Endodermal cell (in vitro differentiated cells): ENCODE data around the gene ENPP1. TPM values are rescaled to one million over a fixed set of nuclear protein-coding genes. Genes with fewer than 3 reads are reported as not detected.

Experiments used
- DNase-seq: peaks from one replicate; pipeline ENCODE4 v3.0.0-alpha.2; 2017
- H3K27ac ChIP-seq: 2 replicates; pipeline ENCODE4 v1.5.1; 2013; ENCODE audit warnings: mild to moderate bottlenecking, low read depth, low read length, moderate library complexity
- H3K27me3 ChIP-seq: 2 replicates; pipeline ENCODE4 v1.6.1; 2013; ENCODE audit warnings: mild to moderate bottlenecking, low read length, moderate library complexity; ENCODE audit not compliant: insufficient read depth, control insufficient read depth, poor library complexity, severe bottlenecking
- H3K36me3 ChIP-seq: 2 replicates; pipeline ENCODE4 v1.7.0; 2013; ENCODE audit warnings: mild to moderate bottlenecking, low read length, moderate library complexity; ENCODE audit not compliant: control insufficient read depth, insufficient read depth
- H3K4me1 ChIP-seq: one replicate; pipeline ENCODE4 v1.7.0; 2013; ENCODE audit warnings: low read length; ENCODE audit not compliant: control insufficient read depth, insufficient read depth
- H3K4me3 ChIP-seq: 2 replicates; pipeline ENCODE4 v1.5.1; 2013; ENCODE audit warnings: mild to moderate bottlenecking, low read length, moderate library complexity
- H3K9ac ChIP-seq: 2 replicates; pipeline ENCODE4 v1.6.1; 2013; ENCODE audit warnings: mild to moderate bottlenecking, low read length, moderate library complexity; ENCODE audit not compliant: poor library complexity, severe bottlenecking; ENCODE audit errors: extremely low read depth
- H3K9me3 ChIP-seq: 2 replicates; pipeline ENCODE4 v1.6.1; 2013; ENCODE audit warnings: mild to moderate bottlenecking, low read length, moderate library complexity; ENCODE audit not compliant: control insufficient read depth
- H3K27ac Mint-ChIP-seq: 2 replicates; pipeline ENCODE4 v1.8.0; 2020; ENCODE audit warnings: mixed read lengths
- H3K27me3 Mint-ChIP-seq: 2 replicates; pipeline ENCODE4 v1.8.0; 2021; ENCODE audit warnings: mild to moderate bottlenecking, mixed read lengths; ENCODE audit not compliant: insufficient read depth
- H3K36me3 Mint-ChIP-seq: 2 replicates; pipeline ENCODE4 v1.8.0; 2020; ENCODE audit warnings: low read depth, mixed read lengths
- H3K4me1 Mint-ChIP-seq: 2 replicates; pipeline ENCODE4 v1.8.0; 2020; ENCODE audit warnings: mixed read lengths
- H3K4me3 Mint-ChIP-seq: 2 replicates; pipeline ENCODE4 v1.8.0; 2020; ENCODE audit warnings: mild to moderate bottlenecking, moderate library complexity, mixed read lengths
- H3K9me3 Mint-ChIP-seq: 2 replicates; pipeline ENCODE4 v1.8.0; 2020; ENCODE audit warnings: mild to moderate bottlenecking, mixed read lengths
- WGBS, 2 experiments: methylation state at CpG; one replicate each; pipeline versions ENCODE4 v1.1.5 to v1.1.7; 2013; ENCODE audit warnings: missing lambda C conversion rate in 2 of 2, mixed read lengths in 1 of 2; ENCODE audit not compliant: insufficient coverage in 1 of 2, insufficient read length in 1 of 2; 5-methylcytosine and 5-hydroxymethylcytosine counted together
- total RNA-seq, 2 donors: library from RNA; stranded (reverse); fragmentation: NEBNext Ultra II Directional in 1 of 2; extraction: Animal tissue kit (Norgen Biotek cat#: 25700) in 1 of 2; gene quantifications; 2 replicates in 1 of 2; 3 replicates in 1 of 2; pipeline ENCODE4 v1.2.1, GENCODE V29; 2021
- TF ChIP-seq, protein P1 (sequence below): fragments of 200-600 bp; sonication (generic); conservative IDR thresholded peaks from 2 replicates; pipeline ENCODE4 v1.5.0; 2021; ENCODE audit warnings: antibody characterized with exemption, mild to moderate bottlenecking

Gene ENPP1
- total RNA-seq, 2 donors from 2014 or later, result 11.6 to 16.1 TPM

DNA sequence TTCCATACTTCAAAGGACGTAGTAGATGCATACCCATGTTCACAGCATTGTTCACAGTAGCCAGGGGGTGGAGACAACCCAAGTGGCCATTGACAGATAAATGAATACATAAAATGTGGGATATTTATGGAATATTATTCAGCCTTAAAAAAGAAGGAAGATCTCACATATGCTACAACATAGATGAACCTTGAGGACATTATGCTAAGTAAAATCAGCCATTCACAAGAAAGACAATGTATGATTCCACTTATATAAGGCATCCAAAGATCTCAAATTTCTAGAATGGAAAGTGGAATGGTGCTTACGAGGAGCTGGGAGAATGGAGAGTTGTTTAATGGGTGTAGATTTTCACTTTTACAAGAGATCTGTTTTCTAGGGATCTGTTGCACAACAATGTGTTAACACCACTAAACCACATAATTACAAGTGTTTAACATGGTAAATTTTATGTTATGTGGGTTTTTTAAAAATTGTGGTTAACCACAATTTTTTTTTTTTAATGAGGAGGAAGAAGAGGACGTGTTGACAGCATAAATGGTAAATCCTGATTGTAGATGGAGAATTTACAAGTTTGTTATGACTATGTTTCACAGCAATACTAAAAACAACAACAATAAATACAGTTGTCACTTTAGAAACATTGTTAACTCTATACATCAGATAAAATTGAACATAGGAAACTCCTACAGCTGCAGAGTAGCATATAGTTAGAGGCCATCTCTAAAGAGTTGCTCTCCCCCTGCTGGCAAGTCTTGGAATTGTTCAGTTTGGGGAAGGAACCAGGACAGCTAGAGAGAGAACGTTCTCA, 101.8 kb downstream of the ENPP1 start:
- H3K9ac ChIP-seq, result no peak overlapping the region
- H3K27ac Mint-ChIP-seq, result no peak overlapping the region
- no peak overlapping the region for H3K4me3 ChIP-seq
- TF ChIP-seq, protein P1, sequence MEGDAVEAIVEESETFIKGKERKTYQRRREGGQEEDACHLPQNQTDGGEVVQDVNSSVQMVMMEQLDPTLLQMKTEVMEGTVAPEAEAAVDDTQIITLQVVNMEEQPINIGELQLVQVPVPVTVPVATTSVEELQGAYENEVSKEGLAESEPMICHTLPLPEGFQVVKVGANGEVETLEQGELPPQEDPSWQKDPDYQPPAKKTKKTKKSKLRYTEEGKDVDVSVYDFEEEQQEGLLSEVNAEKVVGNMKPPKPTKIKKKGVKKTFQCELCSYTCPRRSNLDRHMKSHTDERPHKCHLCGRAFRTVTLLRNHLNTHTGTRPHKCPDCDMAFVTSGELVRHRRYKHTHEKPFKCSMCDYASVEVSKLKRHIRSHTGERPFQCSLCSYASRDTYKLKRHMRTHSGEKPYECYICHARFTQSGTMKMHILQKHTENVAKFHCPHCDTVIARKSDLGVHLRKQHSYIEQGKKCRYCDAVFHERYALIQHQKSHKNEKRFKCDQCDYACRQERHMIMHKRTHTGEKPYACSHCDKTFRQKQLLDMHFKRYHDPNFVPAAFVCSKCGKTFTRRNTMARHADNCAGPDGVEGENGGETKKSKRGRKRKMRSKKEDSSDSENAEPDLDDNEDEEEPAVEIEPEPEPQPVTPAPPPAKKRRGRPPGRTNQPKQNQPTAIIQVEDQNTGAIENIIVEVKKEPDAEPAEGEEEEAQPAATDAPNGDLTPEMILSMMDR, result peak; percentile 91
- H3K36me3 ChIP-seq, result no peaks in the 10 kb centered on the region
- H3K4me1 Mint-ChIP-seq, result peaks cover 27% of the 10 kb centered on the region
- H3K27me3 Mint-ChIP-seq, result no peaks in the 10 kb centered on the region
- no peaks in the 10 kb centered on the region for H3K9me3 ChIP-seq
- no peaks in the 10 kb centered on the region for H3K27me3 ChIP-seq
- H3K27ac ChIP-seq, result no peak overlapping the region
- H3K9me3 Mint-ChIP-seq, result no peaks in the 10 kb centered on the region
- no peak overlapping the region for H3K4me3 Mint-ChIP-seq
- DNase-seq, result peak; percentile 93
- H3K4me1 ChIP-seq, result no peaks in the 10 kb centered on the region
- peaks cover 13% of the 10 kb centered on the region for H3K36me3 Mint-ChIP-seq
- WGBS, 2 experiments, result 85 to 100% methylated on average over 1 to 4 of the region's 4 CpGs

DNA sequence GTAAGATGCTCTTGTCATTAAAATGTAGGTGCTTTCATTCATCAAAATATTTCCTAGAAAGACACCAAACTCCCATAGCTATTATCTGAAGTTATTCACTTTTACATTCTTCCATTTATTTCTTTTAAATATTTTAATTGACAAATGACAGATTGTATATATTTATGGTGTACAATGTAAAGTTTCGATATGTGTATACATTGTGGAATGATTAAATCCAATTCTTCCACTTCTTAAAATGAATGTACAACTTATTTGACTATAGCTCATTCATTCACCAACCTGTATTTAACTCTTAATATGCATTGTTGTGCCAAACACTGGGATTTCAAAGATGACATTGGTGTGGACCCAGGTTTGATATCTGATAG, 102.4 kb downstream of the ENPP1 start:
- Mint-ChIP-seq H3K27ac (no peak overlapping the region), H3K4me3 (no peak overlapping the region), H3K27me3 (no peaks in the 10 kb centered on the region), H3K9me3 (no peaks in the 10 kb centered on the region), H3K36me3 (peaks cover 19% of the 10 kb centered on the region), H3K4me1 (peaks cover 21% of the 10 kb centered on the region)
- Histone ChIP-seq H3K27ac (no peak overlapping the region), H3K9ac (no peak overlapping the region), H3K9me3 (no peaks in the 10 kb centered on the region), H3K4me1 (no peaks in the 10 kb centered on the region), H3K27me3 (no peaks in the 10 kb centered on the region), H3K4me3 (no peak overlapping the region), H3K36me3 (no peaks in the 10 kb centered on the region)
- no peak for DNase-seq
- TF ChIP-seq, protein P1, result peak; percentile 9
- WGBS, 2 experiments, result no CpG with 5 or more reads among the region's 1 CpG

DNA sequence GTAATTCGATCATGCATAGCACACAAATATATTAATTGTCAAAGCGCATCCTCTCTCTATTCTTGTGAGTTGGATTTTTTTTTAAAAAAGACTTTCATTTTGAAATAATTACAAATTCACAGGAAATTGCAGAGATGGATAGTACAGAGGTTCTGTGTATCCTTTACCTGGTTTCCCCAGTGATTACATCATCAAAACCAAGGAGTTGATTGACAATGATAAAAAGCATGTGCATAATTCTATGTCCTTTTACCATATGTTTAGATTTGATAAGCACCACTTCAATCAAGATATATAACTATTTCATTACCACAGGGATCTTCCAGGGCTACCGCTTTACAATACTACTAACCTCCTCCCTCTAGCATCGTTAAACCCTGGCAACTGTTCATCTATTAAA, 103.1 kb downstream of the ENPP1 start:
- peaks cover 15% of the 10 kb centered on the region for H3K4me1 Mint-ChIP-seq
- no peak for DNase-seq

More for the DNA sequence above, 103.1 kb downstream of the ENPP1 start:
- Mint-ChIP-seq H3K4me3 (no peak overlapping the region), H3K9me3 (no peaks in the 10 kb centered on the region), H3K27me3 (no peaks in the 10 kb centered on the region), H3K36me3 (peaks cover 26% of the 10 kb centered on the region), H3K27ac (no peak overlapping the region)
- no peaks in the 10 kb centered on the region for H3K36me3 ChIP-seq
- WGBS, 2 experiments, result 96 to 100% methylated on average over 2 to 4 of the region's 4 CpGs
- H3K4me1 ChIP-seq, result no peaks in the 10 kb centered on the region
- TF ChIP-seq, protein P1, result no peak
- H3K9ac ChIP-seq, result no peak overlapping the region
- H3K27ac ChIP-seq, result no peak overlapping the region
- H3K4me3 ChIP-seq, result no peak overlapping the region
- H3K9me3 ChIP-seq, result no peaks in the 10 kb centered on the region
- no peaks in the 10 kb centered on the region for H3K27me3 ChIP-seq
